ENCODE data around the gene PDE8B.

DNA sequence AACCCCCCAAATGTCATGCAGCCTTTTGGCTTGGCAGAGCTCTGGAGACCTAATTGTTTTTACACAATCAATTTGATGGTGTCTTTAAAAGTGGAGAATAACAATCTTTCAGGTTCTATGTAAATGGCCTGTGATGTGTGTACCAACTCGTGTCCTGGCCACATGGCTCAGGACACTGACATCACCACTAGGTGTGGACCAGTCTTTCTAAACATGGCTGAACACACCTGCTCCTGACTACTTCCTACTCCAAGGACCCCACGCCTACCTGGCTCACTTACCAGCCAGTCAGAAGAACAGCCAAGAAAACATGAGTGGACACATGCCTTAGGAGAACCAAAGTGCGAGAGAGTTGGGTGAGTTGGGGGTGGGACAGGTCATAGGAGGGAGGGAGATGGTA is 210.5 kb downstream of the PDE8B start:
- TF ChIP-seq, protein P1, sequence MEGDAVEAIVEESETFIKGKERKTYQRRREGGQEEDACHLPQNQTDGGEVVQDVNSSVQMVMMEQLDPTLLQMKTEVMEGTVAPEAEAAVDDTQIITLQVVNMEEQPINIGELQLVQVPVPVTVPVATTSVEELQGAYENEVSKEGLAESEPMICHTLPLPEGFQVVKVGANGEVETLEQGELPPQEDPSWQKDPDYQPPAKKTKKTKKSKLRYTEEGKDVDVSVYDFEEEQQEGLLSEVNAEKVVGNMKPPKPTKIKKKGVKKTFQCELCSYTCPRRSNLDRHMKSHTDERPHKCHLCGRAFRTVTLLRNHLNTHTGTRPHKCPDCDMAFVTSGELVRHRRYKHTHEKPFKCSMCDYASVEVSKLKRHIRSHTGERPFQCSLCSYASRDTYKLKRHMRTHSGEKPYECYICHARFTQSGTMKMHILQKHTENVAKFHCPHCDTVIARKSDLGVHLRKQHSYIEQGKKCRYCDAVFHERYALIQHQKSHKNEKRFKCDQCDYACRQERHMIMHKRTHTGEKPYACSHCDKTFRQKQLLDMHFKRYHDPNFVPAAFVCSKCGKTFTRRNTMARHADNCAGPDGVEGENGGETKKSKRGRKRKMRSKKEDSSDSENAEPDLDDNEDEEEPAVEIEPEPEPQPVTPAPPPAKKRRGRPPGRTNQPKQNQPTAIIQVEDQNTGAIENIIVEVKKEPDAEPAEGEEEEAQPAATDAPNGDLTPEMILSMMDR (IDR thresholded peaks at IDR 0.05 in 4 of 5, conservative IDR thresholded peaks at IDR 0.05 in 1 of 5), result no peak
- TF ChIP-seq POLR2A (IDR thresholded peaks at IDR 0.05), result no peak

Data from gastrocnemius medialis (tissue), 4 donors.